ENCODE results near the gene ZNF667.
A peak's percentile ranks its signal among the peaks of the same experiment; 100 is the strongest.

ZNF667 gene

DNA sequence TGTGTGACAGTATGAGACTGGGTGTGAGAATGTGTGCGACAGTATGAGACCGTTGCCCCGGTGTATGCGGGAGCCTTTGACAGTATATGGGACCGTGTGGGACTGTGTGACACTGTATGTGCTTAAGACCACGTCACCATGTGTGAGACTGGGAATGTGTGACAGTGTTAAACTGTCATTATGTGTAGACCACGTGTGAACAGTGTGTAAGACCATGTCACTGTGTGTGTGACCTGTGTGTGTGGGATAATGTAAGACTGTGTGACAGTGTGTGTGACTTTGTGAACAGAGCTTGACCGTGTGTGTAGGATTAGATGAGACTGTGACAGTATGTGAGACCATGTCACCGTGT, 72.5 kb downstream of the ZNF667 start:
- peak overlapping the region; percentile 99 for H3K27ac Mint-ChIP-seq
- no peak for DNase-seq
- H3K4me3 Mint-ChIP-seq, result peak overlapping the region; percentile 84
- peaks cover 36% of the 10 kb centered on the region for H3K4me1 Mint-ChIP-seq (ENCODE audit: low read depth)
- H3K27me3 Mint-ChIP-seq, result no peaks in the 10 kb centered on the region
- H3K36me3 Mint-ChIP-seq (ENCODE audit: low read depth), result peaks cover 99% of the 10 kb centered on the region
- H3K9me3 Mint-ChIP-seq, result peaks cover 70% of the 10 kb centered on the region

DNA sequence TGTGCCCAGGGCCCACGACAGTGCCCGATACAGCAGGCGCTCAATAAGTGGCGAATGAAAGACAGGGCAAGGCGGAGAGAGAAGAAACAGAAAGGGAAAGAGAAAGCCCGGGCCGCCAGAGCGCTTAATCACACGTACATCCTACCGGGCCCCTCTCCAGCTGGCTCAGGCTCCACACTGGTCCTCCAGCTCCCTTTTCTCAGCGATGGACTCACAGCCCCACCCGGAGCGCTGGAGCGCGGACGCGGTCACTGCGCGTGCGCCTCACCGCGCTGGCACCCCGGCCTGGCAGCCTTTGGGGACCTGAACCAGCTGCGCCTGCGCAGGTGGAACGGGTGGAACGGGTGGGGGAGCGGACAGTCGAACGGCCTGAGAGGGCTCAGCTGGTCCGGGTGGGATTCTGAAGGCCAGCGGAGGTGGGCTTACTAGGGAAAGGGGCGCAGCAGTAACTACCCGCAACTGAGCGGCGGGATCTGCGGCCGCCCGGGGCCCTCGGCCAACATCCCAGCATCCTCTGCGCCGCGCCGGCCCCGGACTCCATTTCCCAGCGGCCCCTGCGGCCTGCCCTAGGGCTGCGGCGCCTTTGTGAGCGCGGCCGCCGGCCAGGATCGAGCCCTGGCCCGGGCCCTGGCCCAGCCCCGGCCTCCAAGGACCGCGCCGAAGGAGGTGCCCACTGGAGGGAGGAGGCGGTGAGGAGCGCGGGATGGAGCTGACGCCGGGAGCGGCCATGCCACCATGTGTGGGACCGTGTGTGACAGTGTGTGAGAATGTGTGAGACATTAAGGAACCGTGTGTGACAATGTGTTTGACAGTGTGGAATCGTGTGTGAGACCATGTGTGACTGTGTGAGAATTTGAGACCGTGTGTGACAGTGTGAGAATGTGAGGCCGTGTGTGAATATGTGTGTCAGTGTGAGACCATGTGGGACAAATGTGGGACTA, 73.1 kb downstream of the ZNF667 start, which contains the start of gene ZNF583:
Gene ZNF583, plus strand, starts transcription at position 569 of the 941 bp plus-strand sequence. CDS start 2,783 bp downstream, outside the sequence.
- peaks cover 99% of the 10 kb centered on the region for H3K36me3 Mint-ChIP-seq (ENCODE audit: low read depth)
- H3K27me3 Mint-ChIP-seq, result no peaks in the 10 kb centered on the region
- peaks cover 36% of the 10 kb centered on the region for H3K4me1 Mint-ChIP-seq (ENCODE audit: low read depth)
- DNase-seq, result peak; percentile 95
- H3K4me3 Mint-ChIP-seq, result peak within 1 kb of the TSS; percentile 84
- H3K27ac Mint-ChIP-seq, result peak within 1 kb of the TSS; percentile 99
- peaks cover 75% of the 10 kb centered on the region for H3K9me3 Mint-ChIP-seq

GRCh38 chr19:56403261-56403660, 73.9 kb downstream of the ZNF667 start:
- Mint-ChIP-seq H3K4me1 (ENCODE audit: low read depth) (peaks cover 36% of the 10 kb centered on the region), H3K9me3 (peaks cover 74% of the 10 kb centered on the region), H3K27ac (peak overlapping the region; percentile 99), H3K27me3 (no peaks in the 10 kb centered on the region), H3K4me3 (peak overlapping the region; percentile 84), H3K36me3 (ENCODE audit: low read depth) (peaks cover 99% of the 10 kb centered on the region)
- DNase-seq, result peak; percentile 41

- Mint-ChIP-seq H3K27me3 (no peaks in the 10 kb centered on the region), H3K27ac (no peak overlapping the region), H3K36me3 (ENCODE audit: low read depth) (peaks cover 94% of the 10 kb centered on the region), H3K4me3 (no peak overlapping the region), H3K9me3 (peaks cover 75% of the 10 kb centered on the region), H3K4me1 (ENCODE audit: low read depth) (peaks cover 31% of the 10 kb centered on the region)
- no peak for DNase-seq
Measured at GRCh38 chr19:56400485-56400884, 76.7 kb downstream of the ZNF667 start.

GRCh38 chr19:56398809-56399208, 78.3 kb downstream of the ZNF667 start:
- H3K36me3 Mint-ChIP-seq (ENCODE audit: low read depth), result peaks cover 95% of the 10 kb centered on the region
- peaks cover 22% of the 10 kb centered on the region for H3K4me1 Mint-ChIP-seq (ENCODE audit: low read depth)
- no peak for DNase-seq
- H3K27ac Mint-ChIP-seq, result no peak overlapping the region
- no peaks in the 10 kb centered on the region for H3K27me3 Mint-ChIP-seq
- peaks cover 80% of the 10 kb centered on the region for H3K9me3 Mint-ChIP-seq
- no peak overlapping the region for H3K4me3 Mint-ChIP-seq

DNA sequence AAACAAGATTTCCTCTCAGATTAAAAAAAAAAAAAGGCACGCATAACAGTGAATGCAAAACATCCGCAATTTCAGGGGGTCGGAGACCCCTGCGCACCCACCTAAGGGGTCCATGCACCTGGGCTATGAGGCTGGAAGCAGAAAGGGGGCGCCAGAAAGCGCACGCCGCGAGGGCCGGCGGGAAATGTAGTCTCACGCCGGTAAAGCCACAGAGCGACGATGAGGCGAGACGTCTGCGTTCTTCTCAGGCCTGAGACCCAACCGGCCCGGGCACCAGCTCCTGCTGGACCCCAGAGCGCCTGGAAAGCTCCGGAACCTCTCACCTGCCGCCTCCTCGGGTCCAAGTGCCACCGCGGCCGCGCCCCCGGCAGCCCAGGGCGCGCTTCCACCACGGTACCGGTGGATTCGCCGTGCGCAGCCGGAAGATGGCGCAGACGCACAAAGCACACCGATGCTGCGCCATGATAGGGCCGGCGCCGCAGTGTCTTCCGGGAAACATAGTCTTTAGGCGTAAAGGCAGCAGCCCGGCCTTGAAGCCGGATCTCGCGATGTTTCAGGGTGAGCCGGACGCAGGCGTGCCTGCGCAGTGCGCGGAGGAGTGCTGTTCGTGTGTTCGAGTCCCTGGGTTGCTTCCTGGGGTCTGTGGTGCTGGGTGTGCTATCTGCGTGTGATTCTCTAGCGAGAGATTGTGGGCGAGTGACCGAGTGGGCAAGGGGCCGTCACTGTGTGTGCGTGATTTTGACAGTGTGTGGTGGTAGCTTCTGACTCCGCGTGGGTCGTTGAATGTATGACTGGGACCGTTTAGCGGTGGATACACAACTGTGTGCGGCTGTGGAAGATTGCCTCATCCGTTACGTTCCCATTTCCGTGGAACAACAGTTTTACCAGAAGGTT, 83.8 kb downstream of the ZNF667 start, which contains the start of gene ZNF582:
Gene ZNF582, minus strand, starts transcription at position 416 of the 894 bp plus-strand sequence. CDS start 1,782 bp downstream, outside the sequence.
- Mint-ChIP-seq H3K27ac (peak within 1 kb of the TSS; percentile 98), H3K9me3 (peaks cover 76% of the 10 kb centered on the region), H3K36me3 (ENCODE audit: low read depth) (peaks cover 86% of the 10 kb centered on the region), H3K27me3 (no peaks in the 10 kb centered on the region), H3K4me1 (ENCODE audit: low read depth) (peaks cover 16% of the 10 kb centered on the region), H3K4me3 (peak within 1 kb of the TSS; percentile 85)
- peak; percentile 92 for DNase-seq
